Measurements from ENCODE around the gene ZNF827.
A peak's percentile ranks its signal among the peaks of the same experiment; 100 is the strongest.

ZNF827 gene

GRCh38 chr4:145821766-145822165 is 116.9 kb downstream of the ZNF827 start:
- DNase-seq, result no peak

GRCh38 chr4:145820407-145820806 is 118.2 kb downstream of the ZNF827 start:
- no peak for DNase-seq

GRCh38 chr4:145819853-145820181 is 118.8 kb downstream of the ZNF827 start:
- DNase-seq, result no peak

- DNase-seq, result no peak
Observed at GRCh38 chr4:145819101-145819852, 119.3 kb downstream of the ZNF827 start.

GRCh38 chr4:145818011-145818410 is 120.6 kb downstream of the ZNF827 start:
- DNase-seq, result no peak

- no peak for DNase-seq
Observed at GRCh38 chr4:145816091-145816490, 122.5 kb downstream of the ZNF827 start.

- no peak for DNase-seq
Observed at GRCh38 chr4:145815626-145816025, 123.0 kb downstream of the ZNF827 start.

GRCh38 chr4:145815027-145815612 is 123.5 kb downstream of the ZNF827 start:
- DNase-seq, result no peak

- no peak for DNase-seq
Observed at GRCh38 chr4:145814246-145814645, 124.4 kb downstream of the ZNF827 start.

- DNase-seq, result no peak
Observed at GRCh38 chr4:145812919-145813318, 125.7 kb downstream of the ZNF827 start.

- no peak for DNase-seq
Observed at GRCh38 chr4:145808848-145809512, 129.6 kb downstream of the ZNF827 start.

GRCh38 chr4:145808021-145808650 is 130.5 kb downstream of the ZNF827 start:
- DNase-seq, result peak; percentile 21

- DNase-seq, result no peak
Observed at GRCh38 chr4:145805490-145805889, 133.1 kb downstream of the ZNF827 start.

- no peak for DNase-seq
Observed at GRCh38 chr4:145804116-145804515, 134.5 kb downstream of the ZNF827 start.

GRCh38 chr4:145799223-145799622 is 139.4 kb downstream of the ZNF827 start:
- no peak for DNase-seq

- DNase-seq, result no peak
Observed at GRCh38 chr4:145797278-145797677, 141.3 kb downstream of the ZNF827 start.

GRCh38 chr4:145796346-145796745 is 142.3 kb downstream of the ZNF827 start:
- no peak for DNase-seq

GRCh38 chr4:145795521-145795920 is 143.1 kb downstream of the ZNF827 start:
- DNase-seq, result no peak

GRCh38 chr4:145792429-145792828 is 146.2 kb downstream of the ZNF827 start:
- DNase-seq, result no peak

- DNase-seq, result no peak
Observed at GRCh38 chr4:145791988-145792387, 146.6 kb downstream of the ZNF827 start.

- no peak for DNase-seq
Observed at GRCh38 chr4:145788755-145789154, 149.9 kb downstream of the ZNF827 start.

- DNase-seq, result no peak
Observed at GRCh38 chr4:145786830-145787229, 151.8 kb downstream of the ZNF827 start.

GRCh38 chr4:145786261-145786660 is 152.4 kb downstream of the ZNF827 start:
- DNase-seq, result no peak
